HG03064 (cell line): Measurements from ENCODE around the gene PGAP3.

Experiments
- ATAC-seq: cut with Tn5 transposase; IDR thresholded peaks from one replicate; pipeline ENCODE4 v1.9.1; 2021; ENCODE audit warnings: low read depth; ENCODE audit not compliant: unreplicated experiment

Gene PGAP3

GRCh38 chr17:39640591-39641031, 47.2 kb downstream of the PGAP3 start:
- no peak for ATAC-seq

DNA sequence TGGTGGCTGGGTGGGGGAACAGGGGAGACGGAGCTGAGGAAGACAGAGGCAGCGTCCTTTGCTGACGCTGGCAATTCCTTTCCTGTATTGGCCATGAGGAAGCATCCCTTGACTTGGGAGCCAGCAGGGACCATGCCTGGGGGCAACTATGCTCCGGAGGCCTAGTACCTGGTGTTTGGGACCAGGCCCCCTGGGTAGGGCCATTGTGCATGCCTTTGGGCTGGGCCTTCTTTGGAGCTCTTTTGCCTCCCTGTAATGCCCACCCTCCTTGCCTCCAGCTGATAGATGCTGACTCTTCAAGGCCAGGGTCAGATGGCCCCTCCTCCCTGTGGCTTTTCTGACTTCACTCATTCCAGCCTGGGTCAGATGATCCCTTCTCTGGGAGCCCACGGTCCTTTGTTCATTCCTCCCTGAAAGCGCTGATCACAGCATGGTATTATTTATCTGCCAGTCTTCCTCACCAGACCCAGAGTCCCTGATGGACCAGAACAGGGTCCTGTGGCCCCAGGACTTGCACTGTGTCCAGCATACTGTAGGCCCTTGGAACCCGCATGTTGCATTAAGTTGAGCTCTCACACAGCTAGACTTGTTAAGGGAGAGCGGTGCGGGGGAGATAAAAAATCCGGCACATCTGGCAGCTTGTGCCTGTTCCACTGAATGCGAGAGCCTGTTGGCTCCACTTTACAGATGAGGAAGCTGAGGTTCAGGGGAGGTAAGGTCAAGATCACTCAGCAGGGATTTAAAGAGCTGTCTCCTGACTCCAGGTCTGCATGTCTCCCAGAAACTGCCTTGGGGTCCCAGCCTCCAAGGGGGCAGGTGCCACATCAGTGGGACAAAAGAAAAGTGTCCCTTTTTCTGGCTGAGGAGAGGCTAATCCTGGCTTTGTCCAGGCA, 48.0 kb downstream of the PGAP3 start:
- ATAC-seq: no peak

- no peak for ATAC-seq
Measured at GRCh38 chr17:39639043-39639442, 48.8 kb downstream of the PGAP3 start.

DNA sequence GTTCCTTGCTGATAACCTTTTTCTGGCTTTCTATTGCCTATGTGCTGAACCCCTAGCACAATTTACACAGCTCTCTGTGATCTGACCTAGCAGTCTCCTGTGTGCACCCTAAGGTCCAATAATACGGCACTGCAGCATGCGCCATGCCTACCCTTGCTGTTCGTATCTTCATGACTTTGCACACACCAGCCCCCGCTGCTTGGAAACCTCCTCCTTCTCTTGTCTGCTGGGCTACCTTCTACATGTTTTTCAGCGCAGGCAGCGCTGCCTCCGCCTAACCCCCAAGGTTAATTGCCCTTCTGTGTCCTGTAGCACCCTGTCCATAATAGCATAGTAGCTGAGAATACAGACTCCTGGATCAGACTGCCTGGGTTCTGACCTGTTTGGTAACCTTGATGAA, 49.5 kb downstream of the PGAP3 start:
- ATAC-seq: no peak

- ATAC-seq: peak; percentile 70
Measured at GRCh38 chr17:39636927-39637736, 50.7 kb downstream of the PGAP3 start, which contains the start of gene STARD3. STARD3 (plus strand) TSS chr17:39637144; CDS start chr17:39653532, 16,388 bp downstream.

GRCh38 chr17:39636587-39636926, 51.3 kb downstream of the PGAP3 start:
- ATAC-seq: no peak

DNA sequence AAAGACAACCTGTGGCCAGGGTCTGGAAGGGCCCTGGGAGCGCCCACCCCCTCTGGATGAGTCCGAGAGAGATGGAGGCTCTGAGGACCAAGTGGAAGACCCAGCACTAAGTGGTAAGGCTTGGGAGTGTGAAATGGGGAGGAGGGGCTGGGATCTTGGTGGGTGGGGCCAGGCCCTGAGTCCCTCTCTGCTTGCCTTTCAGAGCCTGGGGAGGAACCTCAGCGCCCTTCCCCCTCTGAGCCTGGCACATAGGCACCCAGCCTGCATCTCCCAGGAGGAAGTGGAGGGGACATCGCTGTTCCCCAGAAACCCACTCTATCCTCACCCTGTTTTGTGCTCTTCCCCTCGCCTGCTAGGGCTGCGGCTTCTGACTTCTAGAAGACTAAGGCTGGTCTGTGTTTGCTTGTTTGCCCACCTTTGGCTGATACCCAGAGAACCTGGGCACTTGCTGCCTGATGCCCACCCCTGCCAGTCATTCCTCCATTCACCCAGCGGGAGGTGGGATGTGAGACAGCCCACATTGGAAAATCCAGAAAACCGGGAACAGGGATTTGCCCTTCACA, 52.2 kb downstream of the PGAP3 start:
- no peak for ATAC-seq

DNA sequence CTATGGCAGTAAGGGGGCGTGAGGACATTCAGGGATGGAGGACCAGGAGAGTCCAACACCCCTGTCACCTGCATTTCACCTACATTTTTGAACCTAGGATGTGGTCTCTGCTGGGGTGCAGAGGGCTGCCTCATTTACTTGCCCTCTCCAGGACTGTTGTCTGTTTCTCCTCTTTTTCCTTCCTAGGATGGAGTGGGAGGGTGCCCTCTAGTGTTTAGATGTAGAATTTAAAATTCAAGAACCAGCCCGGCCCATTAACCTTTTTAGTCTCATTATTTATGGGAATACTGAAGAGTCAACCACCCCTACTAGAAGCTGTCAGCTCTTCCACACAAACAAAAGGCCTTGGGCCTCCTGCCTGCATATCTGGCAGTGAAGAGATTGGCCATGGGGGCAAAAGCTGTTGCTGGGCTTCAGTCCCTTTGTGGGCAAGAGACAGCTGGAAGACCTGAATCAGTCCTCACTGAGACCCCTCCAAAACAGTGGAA, 53.4 kb downstream of the PGAP3 start:
- no peak for ATAC-seq

- no peak for ATAC-seq
Measured at GRCh38 chr17:39633570-39634183, 54.2 kb downstream of the PGAP3 start.

- ATAC-seq: no peak
Measured at GRCh38 chr17:39632153-39632941, 55.5 kb downstream of the PGAP3 start.

DNA sequence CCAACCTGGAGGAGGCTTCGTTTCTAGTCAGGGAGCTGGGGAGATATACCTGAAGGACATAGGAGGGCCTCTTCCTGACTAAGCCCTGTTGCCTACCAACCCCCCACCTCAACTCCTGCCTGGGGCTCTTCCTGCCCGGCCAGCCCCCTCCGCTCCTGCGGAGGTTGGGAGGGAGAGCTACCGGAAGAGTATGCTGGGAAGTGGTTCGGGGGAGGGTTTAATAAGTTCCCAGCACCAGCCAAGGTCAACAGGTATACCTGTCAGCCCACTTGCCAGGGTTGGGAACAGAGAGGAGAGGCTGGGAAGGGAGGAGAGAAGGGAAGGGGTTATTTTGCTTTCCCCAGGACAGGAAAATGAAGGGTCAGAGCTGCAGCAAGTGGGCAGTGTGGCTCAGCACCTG, 56.5 kb downstream of the PGAP3 start:
- no peak for ATAC-seq

DNA sequence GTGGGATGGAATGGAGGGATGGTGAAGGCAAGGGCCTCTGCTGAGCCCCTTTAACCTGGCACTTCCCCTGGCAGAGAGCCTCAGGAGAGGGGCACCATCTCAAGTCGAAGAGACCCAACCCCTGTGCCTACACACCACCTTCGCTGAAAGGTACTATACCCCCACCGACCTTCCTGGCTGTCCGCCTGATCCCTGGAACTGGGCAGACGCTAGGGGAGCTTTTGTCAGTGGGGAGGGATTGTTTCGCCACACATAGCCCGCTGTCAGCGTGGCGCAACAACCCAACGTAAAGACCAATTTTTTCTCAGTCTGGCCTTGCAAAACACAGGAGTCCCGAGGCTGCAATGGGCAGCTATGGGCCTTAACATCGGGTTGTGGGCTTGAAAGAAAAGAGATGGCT, 58.0 kb downstream of the PGAP3 start:
- no peak for ATAC-seq

DNA sequence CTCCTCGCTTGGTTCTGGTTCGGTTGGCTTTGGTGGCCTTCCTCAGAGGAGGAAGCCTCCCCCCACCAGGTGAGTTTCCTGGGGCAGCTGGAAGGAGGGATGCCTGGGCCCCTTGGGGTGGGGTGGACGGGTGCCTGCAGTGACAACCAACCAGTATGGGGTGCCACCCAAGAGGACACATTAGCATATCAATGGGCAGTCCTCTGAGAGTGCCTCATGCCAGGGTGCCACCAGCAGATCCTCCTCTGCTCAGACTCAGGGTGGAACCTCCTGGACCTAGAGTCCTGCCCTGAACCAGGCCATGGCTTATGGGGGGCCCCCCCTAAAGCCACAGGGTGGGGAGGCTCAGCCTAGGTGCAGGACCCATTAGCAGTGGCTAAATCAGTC, 58.4 kb downstream of the PGAP3 start:
- ATAC-seq: no peak

- ATAC-seq: no peak
Measured at GRCh38 chr17:39628655-39629493, 59.0 kb downstream of the PGAP3 start.

GRCh38 chr17:39627712-39628516, 59.9 kb downstream of the PGAP3 start:
- ATAC-seq: no peak

DNA sequence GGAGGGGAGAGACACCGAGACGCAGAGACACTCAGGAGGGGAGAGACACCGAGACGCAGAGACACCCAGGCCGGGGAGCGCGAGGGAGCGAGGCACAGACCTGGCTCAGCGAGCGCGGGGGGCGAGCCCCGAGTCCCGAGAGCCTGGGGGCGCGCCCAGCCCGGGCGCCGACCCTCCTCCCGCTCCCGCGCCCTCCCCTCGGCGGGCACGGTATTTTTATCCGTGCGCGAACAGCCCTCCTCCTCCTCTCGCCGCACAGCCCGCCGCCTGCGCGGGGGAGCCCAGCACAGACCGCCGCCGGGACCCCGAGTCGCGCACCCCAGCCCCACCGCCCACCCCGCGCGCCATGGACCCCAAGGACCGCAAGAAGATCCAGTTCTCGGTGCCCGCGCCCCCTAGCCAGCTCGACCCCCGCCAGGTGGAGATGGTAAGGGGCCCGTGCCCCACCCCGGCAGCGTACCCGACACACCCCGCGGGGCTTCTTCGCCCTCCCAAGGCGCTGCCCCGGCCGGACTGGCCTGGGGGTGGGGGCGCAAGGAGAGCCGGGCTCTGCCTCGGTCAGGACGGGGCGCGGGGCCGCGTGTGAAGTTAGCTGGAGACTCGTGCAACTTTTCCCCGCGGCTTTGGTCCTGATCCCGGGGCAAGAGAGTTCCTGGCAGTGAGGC, 60.7 kb downstream of the PGAP3 start:
- no peak for ATAC-seq

DNA sequence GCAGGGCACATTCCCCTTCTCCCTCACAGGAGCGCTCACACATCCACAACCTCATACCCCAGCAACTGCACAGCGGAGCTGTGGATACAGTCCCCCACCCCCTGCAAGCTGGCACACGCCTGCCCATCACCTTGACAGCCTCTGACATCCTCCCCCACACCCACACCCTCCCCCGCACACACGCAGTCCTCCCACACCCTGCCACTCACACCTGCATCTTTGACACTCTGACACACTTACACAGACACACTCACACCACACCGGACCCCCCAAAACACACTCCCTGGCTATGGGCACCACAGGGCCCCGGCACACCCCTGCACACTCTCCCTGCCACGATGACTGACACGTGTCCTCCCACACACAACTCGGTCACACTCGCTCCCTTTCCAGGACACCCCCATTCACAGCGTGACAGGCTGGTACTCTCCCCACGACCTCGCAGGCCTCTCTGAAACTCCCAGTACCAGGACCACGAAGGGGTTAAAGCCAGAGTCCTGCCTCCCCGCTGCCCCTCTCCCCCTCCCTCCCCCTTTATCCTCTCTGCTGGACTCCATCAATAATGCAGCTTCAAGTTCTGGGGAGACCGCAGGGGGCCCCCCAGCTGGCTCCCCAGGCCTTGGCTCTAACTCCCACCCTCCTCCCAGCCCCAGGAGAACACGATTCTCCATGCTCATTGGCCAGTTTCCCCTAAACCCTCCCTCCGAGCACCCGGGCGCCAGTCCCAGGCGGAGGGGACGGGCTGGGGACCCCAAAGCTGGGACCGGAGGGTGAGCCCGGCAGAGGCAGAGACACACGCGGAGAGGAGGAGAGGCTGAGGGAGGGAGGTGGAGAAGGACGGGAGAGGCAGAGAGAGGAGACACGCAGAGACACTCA, 61.4 kb downstream of the PGAP3 start, which contains the start of gene PPP1R1B:
Gene PPP1R1B, plus strand, starts transcription at position 782 of the 876 bp plus-strand sequence. CDS start 441 bp downstream, outside the sequence.
- ATAC-seq: no peak
